M059J (cell line): Measurements from ENCODE around the gene TMEM60. TPM values are rescaled to one million over a fixed set of nuclear protein-coding genes. Genes with fewer than 3 reads are reported as not detected.
A peak's percentile ranks its signal among the peaks of the same experiment; 100 is the strongest.
"Not testable (repeated sequence)": the region's sequence is repeated elsewhere in the genome, so short reads cannot be mapped to it uniquely, and the experiment has no call there.

Experiments used
- DNase-seq: peaks from one replicate; pipeline ENCODE4 v3.0.0-alpha.2; 2012; ENCODE audit warnings: low read depth
- total RNA-seq: library from RNA; depleted of rRNA; stranded (reverse); fragments of >200 nt; shearing (Covaris generic); gene quantifications from 2 replicates; pipeline ENCODE4 v1.2.3, GENCODE V29; 2014; rRNA removed

The TMEM60 gene
- 49.7 and 59.7 TPM in 2 replicates for total RNA-seq

- DNase-seq: peak; percentile 100
Measured at GRCh38 chr7:77798394-77799077, at the start of gene TMEM60, which contains the start of gene PHTF2. TSS of gene TMEM60 (minus strand) at chr7:77798434. CDS start at chr7:77794373, 4,061 bp downstream. TSS of gene PHTF2 (plus strand) at chr7:77798773.

- DNase-seq: no peak
Measured at GRCh38 chr7:77846317-77847092, 48.3 kb upstream of the TMEM60 start.

- no peak for DNase-seq
Measured at GRCh38 chr7:77843194-77843593, 45.0 kb upstream of the TMEM60 start.

- no peak for DNase-seq
Measured at GRCh38 chr7:77839919-77840318, 41.7 kb upstream of the TMEM60 start.

GRCh38 chr7:77838929-77839491, 40.8 kb upstream of the TMEM60 start:
- DNase-seq: no peak

- no peak for DNase-seq
Measured at GRCh38 chr7:77837966-77838365, 39.7 kb upstream of the TMEM60 start.

- DNase-seq: no peak
Measured at GRCh38 chr7:77837275-77837674, 39.0 kb upstream of the TMEM60 start.

GRCh38 chr7:77836425-77836824, 38.2 kb upstream of the TMEM60 start:
- DNase-seq: not testable (repeated sequence)

- DNase-seq: no peak
Measured at GRCh38 chr7:77833136-77833535, 34.9 kb upstream of the TMEM60 start.

GRCh38 chr7:77831953-77832352, 33.7 kb upstream of the TMEM60 start:
- no peak for DNase-seq

GRCh38 chr7:77831481-77831880, 33.2 kb upstream of the TMEM60 start:
- DNase-seq: no peak

- no peak for DNase-seq
Measured at GRCh38 chr7:77830649-77831355, 32.6 kb upstream of the TMEM60 start.

- no peak for DNase-seq
Measured at GRCh38 chr7:77827999-77828398, 29.8 kb upstream of the TMEM60 start.

- no peak for DNase-seq
Measured at GRCh38 chr7:77826300-77826699, 28.1 kb upstream of the TMEM60 start.

GRCh38 chr7:77825131-77825530, 26.9 kb upstream of the TMEM60 start:
- DNase-seq: no peak

- DNase-seq: no peak
Measured at GRCh38 chr7:77824636-77825035, 26.4 kb upstream of the TMEM60 start.

- DNase-seq: no peak
Measured at GRCh38 chr7:77823787-77824186, 25.6 kb upstream of the TMEM60 start.

- DNase-seq: no peak
Measured at GRCh38 chr7:77822269-77822668, 24.0 kb upstream of the TMEM60 start.

- no peak for DNase-seq
Measured at GRCh38 chr7:77820967-77821366, 22.7 kb upstream of the TMEM60 start.

GRCh38 chr7:77819021-77819420, 20.8 kb upstream of the TMEM60 start:
- DNase-seq: no peak

- no peak for DNase-seq
Measured at GRCh38 chr7:77813180-77813579, 14.9 kb upstream of the TMEM60 start.

GRCh38 chr7:77812290-77812685, 14.1 kb upstream of the TMEM60 start:
- DNase-seq: peak; percentile 65
